Liver (tissue), 9 donors: ENCODE data around the gene LGR6. TPM values are rescaled to one million over a fixed set of nuclear protein-coding genes. Genes with fewer than 3 reads are reported as not detected.
"Not testable (repeated sequence)": the region's sequence is repeated elsewhere in the genome, so short reads cannot be mapped to it uniquely, and the experiment has no call there.

Experiments used
- DNase-seq: peaks from one replicate; pipeline ENCODE4 v3.0.0-alpha.2; 2017; ENCODE audit warnings: low spot score
- H3K27ac ChIP-seq, 2 donors: one replicate each; pipeline ENCODE4 v1.7.0; 2013; ENCODE audit warnings: inconsistent platforms in 2 of 2, low read length in 2 of 2, control low read depth in 1 of 2, low read depth in 1 of 2, mild to moderate bottlenecking in 1 of 2
- H3K27me3 ChIP-seq, 4 donors: one replicate each; pipeline versions ENCODE4 v1.6.1 to v1.7.0; 2013; ENCODE audit warnings: low read length in 3 of 4, inconsistent platforms in 1 of 4, mild to moderate bottlenecking in 1 of 4, moderate library complexity in 1 of 4; ENCODE audit not compliant: control insufficient read depth in 4 of 4, insufficient read depth in 4 of 4
- H3K36me3 ChIP-seq, 4 donors: one replicate each; pipeline versions ENCODE4 v1.6.1 to v1.7.0; 2013; ENCODE audit warnings: low read length in 3 of 4, mild to moderate bottlenecking in 3 of 4, low read depth in 1 of 4, moderate library complexity in 1 of 4; ENCODE audit not compliant: control insufficient read depth in 4 of 4, insufficient read depth in 3 of 4
- H3K4me1 ChIP-seq, 4 donors: one replicate each; pipeline versions ENCODE4 v1.6.1 to v1.7.0; 2013; ENCODE audit warnings: low read length in 3 of 4, mild to moderate bottlenecking in 3 of 4, moderate library complexity in 1 of 4; ENCODE audit not compliant: control insufficient read depth in 4 of 4, insufficient read depth in 4 of 4
- H3K4me3 ChIP-seq, 3 donors: one replicate each; pipeline versions ENCODE4 v1.6.1 to v1.7.0; 2013; ENCODE audit warnings: low read length in 3 of 3, control low read depth in 1 of 3, low read depth in 1 of 3, mild to moderate bottlenecking in 1 of 3
- H3K9ac ChIP-seq, 2 donors: one replicate each; pipeline ENCODE4 v1.7.0; 2013; ENCODE audit warnings: low read length in 2 of 2, mild to moderate bottlenecking in 2 of 2, moderate library complexity in 2 of 2, control low read depth in 1 of 2, low read depth in 1 of 2
- H3K9me3 ChIP-seq, 4 donors: one replicate each; pipeline versions ENCODE4 v1.6.1 to v1.7.0; 2013; ENCODE audit warnings: low read length in 3 of 4; ENCODE audit not compliant: control insufficient read depth in 4 of 4
- EGR1 ChIP-seq, 2 donors: IDR thresholded peaks; 2 replicates each; pipeline ENCODE4 v1.6.1; 2016 to 2018; ENCODE audit warnings: antibody characterized with exemption in 2 of 2, low read depth in 2 of 2
- FOXA2 ChIP-seq: IDR thresholded peaks from 2 replicates; pipeline ENCODE4 v1.6.1; 2016; ENCODE audit warnings: antibody characterized with exemption
- GABPA ChIP-seq, 2 donors: IDR thresholded peaks in 1 of 2; conservative IDR thresholded peaks in 1 of 2; 2 replicates each; pipeline ENCODE4 v1.6.1; 2016; ENCODE audit warnings: antibody characterized with exemption in 2 of 2, mild to moderate bottlenecking in 1 of 2, moderate library complexity in 1 of 2
- HNF4A ChIP-seq, 2 donors: conservative IDR thresholded peaks; 2 replicates each; pipeline ENCODE4 v1.6.1; 2016; ENCODE audit warnings: antibody characterized with exemption in 2 of 2, mild to moderate bottlenecking in 2 of 2
- MAX ChIP-seq: IDR thresholded peaks from 2 replicates; pipeline ENCODE4 v1.6.1; 2016; ENCODE audit warnings: antibody characterized with exemption
- NR2F2 ChIP-seq: IDR thresholded peaks from 2 replicates; pipeline ENCODE4 v1.6.1; 2016; ENCODE audit warnings: antibody characterized with exemption
- RAD21 ChIP-seq, 2 donors: IDR thresholded peaks; 2 replicates each; pipeline ENCODE4 v1.6.1; 2016; ENCODE audit warnings: antibody characterized with exemption in 2 of 2, mild to moderate bottlenecking in 2 of 2
- RXRA ChIP-seq, 2 donors: IDR thresholded peaks; 2 replicates each; pipeline ENCODE4 v1.6.1; 2017 to 2018; ENCODE audit warnings: antibody characterized with exemption in 2 of 2, mild to moderate bottlenecking in 1 of 2
- TAF1 ChIP-seq: conservative IDR thresholded peaks from 2 replicates; pipeline ENCODE4 v1.6.1; 2016; ENCODE audit warnings: antibody characterized with exemption, mild to moderate bottlenecking
- ZBTB33 ChIP-seq: IDR thresholded peaks from 2 replicates; pipeline ENCODE4 v1.6.1; 2016; ENCODE audit warnings: antibody characterized with exemption
- WGBS: extraction: QIAGEN DNeasy Blood & Tissue Kit; methylation state at CpG from one replicate; pipeline ENCODE4 v1.1.7; 2013; 5-methylcytosine and 5-hydroxymethylcytosine counted together
- polyA plus RNA-seq, 2 donors: library from polyadenylated mRNA; stranded (reverse) in 1 of 2; unstranded in 1 of 2; fragments of 200-250 nt in 1 of 2; fragments of >200 nt in 1 of 2; fragmentation: Nextera tagmentation in 1 of 2; extraction: Ambion mirVana in 1 of 2; gene quantifications; one replicate each; pipeline versions ENCODE4 v1.2.1 to v1.2.3, GENCODE V29; 2013 to 2015
- total RNA-seq, 2 donors: library from RNA; depleted of rRNA; stranded (reverse); fragments of >200 nt; gene quantifications; one replicate each; pipeline ENCODE4 v1.2.3, GENCODE V29; 2014
- TF ChIP-seq, protein P1 (sequence below): IDR thresholded peaks from 2 replicates; pipeline ENCODE4 v1.6.1; 2016; ENCODE audit warnings: antibody characterized with exemption
- TF ChIP-seq, protein P2 (sequence below): fragments of 150-350 bp; IDR thresholded peaks from 2 replicates; pipeline ENCODE4 v1.5.1; 2017; ENCODE audit warnings: improper control_type of control experiment, low read depth, low read length; ENCODE audit not compliant: missing input control
- TF ChIP-seq, protein P3 (sequence below): IDR thresholded peaks from 2 replicates; pipeline ENCODE4 v1.6.1; 2016; ENCODE audit warnings: antibody characterized with exemption, mild to moderate bottlenecking
- donor health status: healthy.
- donor health status: healthy.
- donor health status: healthy.
- donor health status: healthy.
- donor health status: healthy.

The LGR6 gene
- total and polyA plus RNA-seq, 4 donors = 0.05 to 1.2 (median 0.75) TPM

DNA sequence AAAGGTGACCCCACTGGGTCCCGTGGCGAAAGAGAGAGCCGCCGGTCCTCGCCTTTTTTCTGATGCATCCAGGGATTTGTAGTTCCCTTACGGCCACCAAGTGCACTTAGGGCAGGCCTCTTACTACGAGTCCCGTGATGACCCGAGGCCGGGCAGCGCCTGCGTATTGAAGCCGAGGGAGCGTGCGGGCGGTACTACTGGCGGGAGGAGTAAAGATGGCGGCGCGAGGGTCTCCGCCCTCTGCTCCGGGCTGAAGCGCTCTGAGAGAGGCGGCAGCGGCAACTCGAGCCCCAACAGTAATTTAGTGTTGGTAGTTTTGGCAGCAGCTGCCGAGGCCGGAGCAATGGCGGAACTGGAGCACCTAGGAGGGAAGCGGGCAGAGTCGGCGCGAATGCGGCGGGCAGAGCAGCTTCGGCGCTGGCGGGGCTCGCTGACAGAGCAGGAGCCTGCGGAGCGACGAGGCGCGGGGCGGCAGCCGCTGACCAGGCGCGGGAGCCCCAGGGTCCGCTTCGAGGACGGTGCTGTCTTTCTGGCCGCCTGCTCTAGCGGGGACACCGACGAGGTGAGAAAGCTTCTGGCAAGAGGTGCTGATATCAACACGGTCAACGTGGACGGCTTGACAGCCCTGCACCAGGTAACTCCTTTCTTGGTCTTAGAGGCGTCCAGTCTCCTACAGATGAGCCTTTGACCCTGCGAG is 155.1 kb downstream of the LGR6 start, which contains the start of gene PPP1R12B (continued):
- TF ChIP-seq ZBTB33 = peak; percentile 81
- TF ChIP-seq, protein P1, sequence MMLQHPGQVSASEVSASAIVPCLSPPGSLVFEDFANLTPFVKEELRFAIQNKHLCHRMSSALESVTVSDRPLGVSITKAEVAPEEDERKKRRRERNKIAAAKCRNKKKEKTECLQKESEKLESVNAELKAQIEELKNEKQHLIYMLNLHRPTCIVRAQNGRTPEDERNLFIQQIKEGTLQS = no peak

- TF ChIP-seq, protein P1 = no peak
- TF ChIP-seq NR2F2 (peak; percentile 51), TAF1 (no peak), GABPA (IDR thresholded peaks at IDR 0.05 in 1 of 2, conservative IDR thresholded peaks at IDR 0.05 in 1 of 2) (no peak), FOXA2 (no peak), MAX (no peak), RAD21 (IDR thresholded peaks at IDR 0.05) (no peak), RXRA (IDR thresholded peaks at IDR 0.05) (no peak), HNF4A (conservative IDR thresholded peaks at IDR 0.05) (peak in 1 of 2 donors; percentile 11), EGR1 (IDR thresholded peaks at IDR 0.05; ENCODE audit: low read depth in 2 of 2) (no peak)
- TF ChIP-seq, protein P2, sequence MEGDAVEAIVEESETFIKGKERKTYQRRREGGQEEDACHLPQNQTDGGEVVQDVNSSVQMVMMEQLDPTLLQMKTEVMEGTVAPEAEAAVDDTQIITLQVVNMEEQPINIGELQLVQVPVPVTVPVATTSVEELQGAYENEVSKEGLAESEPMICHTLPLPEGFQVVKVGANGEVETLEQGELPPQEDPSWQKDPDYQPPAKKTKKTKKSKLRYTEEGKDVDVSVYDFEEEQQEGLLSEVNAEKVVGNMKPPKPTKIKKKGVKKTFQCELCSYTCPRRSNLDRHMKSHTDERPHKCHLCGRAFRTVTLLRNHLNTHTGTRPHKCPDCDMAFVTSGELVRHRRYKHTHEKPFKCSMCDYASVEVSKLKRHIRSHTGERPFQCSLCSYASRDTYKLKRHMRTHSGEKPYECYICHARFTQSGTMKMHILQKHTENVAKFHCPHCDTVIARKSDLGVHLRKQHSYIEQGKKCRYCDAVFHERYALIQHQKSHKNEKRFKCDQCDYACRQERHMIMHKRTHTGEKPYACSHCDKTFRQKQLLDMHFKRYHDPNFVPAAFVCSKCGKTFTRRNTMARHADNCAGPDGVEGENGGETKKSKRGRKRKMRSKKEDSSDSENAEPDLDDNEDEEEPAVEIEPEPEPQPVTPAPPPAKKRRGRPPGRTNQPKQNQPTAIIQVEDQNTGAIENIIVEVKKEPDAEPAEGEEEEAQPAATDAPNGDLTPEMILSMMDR = no peak
- H3K4me3 ChIP-seq = peak overlapping the region; percentile 74 to 98 (median 86)
- no peaks in the 10 kb centered on the region for H3K27me3 ChIP-seq
- WGBS = 7% methylated on average over 12 of the region's 12 CpGs
- H3K4me1 ChIP-seq = peaks cover 2 to 20% (median 12%) of the 10 kb centered on the region in 4 donors
- peak overlapping the region; percentile 95 to 97 for H3K27ac ChIP-seq
- H3K9ac ChIP-seq = peak overlapping the region; percentile 84 to 92
- H3K9me3 ChIP-seq = no peaks in the 10 kb centered on the region
- H3K36me3 ChIP-seq = no peaks in the 10 kb centered on the region
- DNase-seq = no peak
Measured at GRCh38 chr1:202349206-202349928, 155.8 kb downstream of the LGR6 start.

DNA sequence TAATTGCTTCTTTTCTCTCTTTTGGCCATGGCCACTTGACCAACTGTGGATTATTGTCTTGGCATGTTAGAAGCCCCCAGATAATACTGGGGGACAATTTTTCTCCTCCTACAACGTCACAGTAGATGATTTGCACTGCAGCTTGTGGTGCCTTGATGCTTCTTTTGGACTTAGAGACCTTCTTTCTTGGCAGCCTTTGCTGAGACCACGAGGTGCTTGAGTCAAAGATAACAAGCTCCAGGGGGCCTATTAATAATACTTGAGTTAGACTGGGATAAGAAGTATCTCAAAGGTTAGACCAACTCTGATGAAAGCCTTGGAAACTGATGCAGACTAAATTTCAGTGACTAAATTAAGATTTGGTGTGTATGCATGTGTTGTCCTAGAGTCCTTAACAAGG is 158.1 kb downstream of the LGR6 start:
- no peak for DNase-seq
- H3K36me3 ChIP-seq = no peaks in the 10 kb centered on the region
- H3K27ac ChIP-seq = no peak overlapping the region
- no peak overlapping the region for H3K9ac ChIP-seq
- H3K27me3 ChIP-seq = no peaks in the 10 kb centered on the region
- no peaks in the 10 kb centered on the region for H3K9me3 ChIP-seq
- TF ChIP-seq, protein P1 = no peak
- no peak for TF ChIP-seq HNF4A (conservative IDR thresholded peaks at IDR 0.05)
- TF ChIP-seq, protein P3, sequence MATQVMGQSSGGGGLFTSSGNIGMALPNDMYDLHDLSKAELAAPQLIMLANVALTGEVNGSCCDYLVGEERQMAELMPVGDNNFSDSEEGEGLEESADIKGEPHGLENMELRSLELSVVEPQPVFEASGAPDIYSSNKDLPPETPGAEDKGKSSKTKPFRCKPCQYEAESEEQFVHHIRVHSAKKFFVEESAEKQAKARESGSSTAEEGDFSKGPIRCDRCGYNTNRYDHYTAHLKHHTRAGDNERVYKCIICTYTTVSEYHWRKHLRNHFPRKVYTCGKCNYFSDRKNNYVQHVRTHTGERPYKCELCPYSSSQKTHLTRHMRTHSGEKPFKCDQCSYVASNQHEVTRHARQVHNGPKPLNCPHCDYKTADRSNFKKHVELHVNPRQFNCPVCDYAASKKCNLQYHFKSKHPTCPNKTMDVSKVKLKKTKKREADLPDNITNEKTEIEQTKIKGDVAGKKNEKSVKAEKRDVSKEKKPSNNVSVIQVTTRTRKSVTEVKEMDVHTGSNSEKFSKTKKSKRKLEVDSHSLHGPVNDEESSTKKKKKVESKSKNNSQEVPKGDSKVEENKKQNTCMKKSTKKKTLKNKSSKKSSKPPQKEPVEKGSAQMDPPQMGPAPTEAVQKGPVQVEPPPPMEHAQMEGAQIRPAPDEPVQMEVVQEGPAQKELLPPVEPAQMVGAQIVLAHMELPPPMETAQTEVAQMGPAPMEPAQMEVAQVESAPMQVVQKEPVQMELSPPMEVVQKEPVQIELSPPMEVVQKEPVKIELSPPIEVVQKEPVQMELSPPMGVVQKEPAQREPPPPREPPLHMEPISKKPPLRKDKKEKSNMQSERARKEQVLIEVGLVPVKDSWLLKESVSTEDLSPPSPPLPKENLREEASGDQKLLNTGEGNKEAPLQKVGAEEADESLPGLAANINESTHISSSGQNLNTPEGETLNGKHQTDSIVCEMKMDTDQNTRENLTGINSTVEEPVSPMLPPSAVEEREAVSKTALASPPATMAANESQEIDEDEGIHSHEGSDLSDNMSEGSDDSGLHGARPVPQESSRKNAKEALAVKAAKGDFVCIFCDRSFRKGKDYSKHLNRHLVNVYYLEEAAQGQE = no peak
- WGBS = 83% methylated on average over 2 of the region's 2 CpGs
- no peak overlapping the region for H3K4me3 ChIP-seq
- H3K4me1 ChIP-seq = peaks cover 2 to 20% (median 12%) of the 10 kb centered on the region in 4 donors

- not testable (repeated sequence) for H3K36me3 ChIP-seq, H3K27me3 ChIP-seq, H3K9ac ChIP-seq, H3K9me3 ChIP-seq, DNase-seq, H3K27ac ChIP-seq, H3K4me3 ChIP-seq
- H3K4me1 ChIP-seq = peaks cover 2 to 20% (median 12%) of the 10 kb centered on the region in 4 donors
- WGBS = 94% methylated on average over 11 of the region's 11 CpGs
Measured at GRCh38 chr1:202352583-202353197, 159.1 kb downstream of the LGR6 start.
